Fibroblast of lung (primary cell): Measurements from ENCODE around the gene SLC16A7. TPM values are rescaled to one million over a fixed set of nuclear protein-coding genes. Genes with fewer than 3 reads are reported as not detected.
"Not testable (repeated sequence)": the region's sequence is repeated elsewhere in the genome, so short reads cannot be mapped to it uniquely, and the experiment has no call there.

Source experiments
- DNase-seq, 2 donors: peaks; one replicate each; pipeline versions ENCODE4 v3.0.0 to v3.0.0-alpha.2; 2010; ENCODE audit warnings: low read depth in 2 of 2
- H2AFZ ChIP-seq: 2 replicates; pipeline ENCODE4 v1.5.1; 2012; ENCODE audit warnings: low read length, control low read depth, inconsistent platforms
- H3K27ac ChIP-seq: 2 replicates; pipeline ENCODE4 v1.5.1; 2011; ENCODE audit warnings: low read length, control low read depth; ENCODE audit not compliant: insufficient read depth
- H3K27me3 ChIP-seq: 2 replicates; pipeline ENCODE4 v1.5.1; 2011; ENCODE audit warnings: mild to moderate bottlenecking, low read length; ENCODE audit not compliant: control insufficient read depth, insufficient read depth
- H3K36me3 ChIP-seq: 2 replicates; pipeline ENCODE4 v1.5.1; 2011; ENCODE audit warnings: low read length; ENCODE audit not compliant: control insufficient read depth, insufficient read depth
- H3K4me1 ChIP-seq: 2 replicates; pipeline ENCODE4 v1.5.1; 2011; ENCODE audit warnings: low read length; ENCODE audit not compliant: control insufficient read depth, insufficient read depth; ENCODE audit errors: extremely low read depth
- H3K4me2 ChIP-seq: 2 replicates; pipeline ENCODE4 v1.5.1; 2011; ENCODE audit warnings: low read length, control low read depth; ENCODE audit not compliant: insufficient read depth; ENCODE audit errors: extremely low read depth
- H3K4me3 ChIP-seq, 4 experiments: fragments of 200-600 bp in 1 of 4; sonication (generic) in 1 of 4; replicated peaks in 1 of 4; 2 replicates each; pipeline ENCODE4 v1.5.1; 2011 to 2016; ENCODE audit warnings: low read length in 4 of 4, low read depth in 3 of 4, mild to moderate bottlenecking in 3 of 4, control low read depth in 2 of 4, inconsistent platforms in 1 of 4, mixed read lengths in 1 of 4; ENCODE audit not compliant: insufficient read depth in 1 of 4; ENCODE audit errors: control extremely low read depth in 1 of 4
- H3K79me2 ChIP-seq: 2 replicates; pipeline ENCODE4 v1.5.1; 2012; ENCODE audit warnings: mild to moderate bottlenecking, low read length, inconsistent platforms; ENCODE audit not compliant: control insufficient read depth, insufficient read depth
- H3K9ac ChIP-seq: 2 replicates; pipeline ENCODE4 v1.5.1; 2011; ENCODE audit warnings: mild to moderate bottlenecking, low read length, control low read depth; ENCODE audit not compliant: insufficient read depth
- H3K9me3 ChIP-seq: 2 replicates; pipeline ENCODE4 v1.5.1; 2012; ENCODE audit warnings: low read depth, low read length; ENCODE audit not compliant: control insufficient read depth, insufficient read depth
- H4K20me1 ChIP-seq: 2 replicates; pipeline ENCODE4 v1.5.1; 2011; ENCODE audit warnings: low read length; ENCODE audit not compliant: control insufficient read depth, insufficient read depth; ENCODE audit errors: extremely low read depth
- CTCF ChIP-seq, 2 donors: IDR thresholded peaks in 1 of 2; conservative IDR thresholded peaks in 1 of 2; 1 replicate in 1 of 2; 2 replicates in 1 of 2; pipeline ENCODE4 v1.5.1; 2011 to 2012; ENCODE audit warnings: low read length in 2 of 2, control low read depth in 1 of 2, inconsistent platforms in 1 of 2, low read depth in 1 of 2, mild to moderate bottlenecking in 1 of 2
- EZH2 ChIP-seq: IDR thresholded peaks from 2 replicates; pipeline ENCODE4 v1.5.1; 2012; ENCODE audit warnings: low read length, control low read depth, mild to moderate bottlenecking; ENCODE audit errors: missing control alignments
- polyA plus RNA-seq, 2 donors: library from polyadenylated mRNA; depleted of rRNA in 1 of 2; stranded (reverse) in 1 of 2; unstranded in 1 of 2; fragments of >200 nt; gene quantifications; 2 replicates each; pipeline ENCODE4 v1.2.1, GENCODE V29; 2011 to 2012; ENCODE audit warnings: missing spikeins in 1 of 2
- total RNA-seq: library from RNA; depleted of rRNA; stranded (reverse); fragments of >200 nt; gene quantifications from 2 replicates; pipeline ENCODE4 v1.2.1, GENCODE V29; 2014

The SLC16A7 gene
- total and polyA plus RNA-seq, 2 donors (not counting 1 experiment from before 2014, with no cell fraction given), result 40.2 to 110 TPM

GRCh38 chr12:59742841-59743240 lies 147.0 kb downstream of the SLC16A7 start:
- H3K4me1 ChIP-seq, result peaks cover 9% of the 10 kb centered on the region
- no peak overlapping the region for H2AFZ ChIP-seq
- no peaks in the 10 kb centered on the region for H3K36me3 ChIP-seq
- no peaks in the 10 kb centered on the region for H4K20me1 ChIP-seq
- no peak overlapping the region for H3K27ac ChIP-seq
- no peaks in the 10 kb centered on the region for H3K79me2 ChIP-seq
- H3K4me3 ChIP-seq, result no peak overlapping the region
- TF ChIP-seq EZH2 (no peak), CTCF (conservative IDR thresholded peaks at IDR 0.05 in 1 of 2, IDR thresholded peaks at IDR 0.05 in 1 of 2; ENCODE audit: low read depth in 1 of 2, low read length in 2 of 2) (no peak)
- H3K4me2 ChIP-seq, result no peak overlapping the region
- H3K9ac ChIP-seq, result no peak overlapping the region
- DNase-seq, result peak; percentile 55 to 70
- H3K9me3 ChIP-seq, result no peaks in the 10 kb centered on the region
- H3K27me3 ChIP-seq, result no peaks in the 10 kb centered on the region

- H2AFZ ChIP-seq, result no peak overlapping the region
- no peaks in the 10 kb centered on the region for H4K20me1 ChIP-seq
- no peaks in the 10 kb centered on the region for H3K27me3 ChIP-seq
- no peak overlapping the region for H3K9ac ChIP-seq
- H3K4me2 ChIP-seq, result no peak overlapping the region
- no peak for TF ChIP-seq CTCF (conservative IDR thresholded peaks at IDR 0.05 in 1 of 2, IDR thresholded peaks at IDR 0.05 in 1 of 2; ENCODE audit: low read depth in 1 of 2, low read length in 2 of 2)
- no peak for TF ChIP-seq EZH2
- no peaks in the 10 kb centered on the region for H3K9me3 ChIP-seq
- no peak overlapping the region for H3K27ac ChIP-seq
- H3K36me3 ChIP-seq, result no peaks in the 10 kb centered on the region
- H3K4me1 ChIP-seq, result peaks cover 7% of the 10 kb centered on the region
- no peak overlapping the region for H3K4me3 ChIP-seq
- no peak for DNase-seq
- H3K79me2 ChIP-seq, result no peaks in the 10 kb centered on the region
Measured at GRCh38 chr12:59744564-59744963, 148.7 kb downstream of the SLC16A7 start.

- not testable (repeated sequence) for H3K9ac ChIP-seq, H3K4me3 ChIP-seq, H3K4me1 ChIP-seq, H3K79me2 ChIP-seq, H3K27ac ChIP-seq, H4K20me1 ChIP-seq, H3K9me3 ChIP-seq, DNase-seq, H3K27me3 ChIP-seq, H3K36me3 ChIP-seq, H2AFZ ChIP-seq, H3K4me2 ChIP-seq
Measured at GRCh38 chr12:59751091-59751490, 155.3 kb downstream of the SLC16A7 start.
